GM18870 (cell line): ENCODE measurements around the gene LRRC74A.
"Not testable (repeated sequence)": the region's sequence is repeated elsewhere in the genome, so short reads cannot be mapped to it uniquely, and the experiment has no call there.

Experiments used
- ATAC-seq: cut with Tn5 transposase; IDR thresholded peaks from one replicate; pipeline ENCODE4 v1.9.1; 2021; ENCODE audit warnings: moderate library complexity; ENCODE audit not compliant: unreplicated experiment

The LRRC74A gene

DNA sequence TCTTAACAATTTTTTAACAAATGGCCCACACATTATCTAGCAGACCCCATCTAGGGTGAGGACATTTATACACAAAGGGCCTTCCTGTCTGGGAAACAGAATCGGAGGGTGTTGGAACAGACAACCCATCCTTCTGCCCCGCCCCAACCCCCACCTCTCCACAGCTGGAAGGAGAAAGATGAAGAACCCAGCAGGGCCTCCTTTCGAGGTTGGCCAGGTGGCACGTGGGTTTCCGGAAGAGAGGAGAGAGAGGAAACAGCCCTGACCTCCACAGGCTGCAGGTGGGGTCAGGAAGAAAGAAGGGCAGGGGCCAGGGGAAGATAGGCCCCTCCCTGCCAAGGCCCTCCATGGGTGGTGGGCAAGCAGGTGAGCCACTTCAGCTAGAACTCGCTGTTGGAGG is 57.2 kb downstream of the LRRC74A start:
- no peak for ATAC-seq

- ATAC-seq, result no peak
Measured at GRCh38 chr14:76884394-76884793, 58.2 kb downstream of the LRRC74A start.

- no peak for ATAC-seq
Measured at GRCh38 chr14:76884853-76885276, 58.7 kb downstream of the LRRC74A start.

GRCh38 chr14:76887191-76887590 is 61.0 kb downstream of the LRRC74A start:
- no peak for ATAC-seq

GRCh38 chr14:76891391-76891790 is 65.2 kb downstream of the LRRC74A start:
- no peak for ATAC-seq

GRCh38 chr14:76894308-76894707 is 68.1 kb downstream of the LRRC74A start:
- ATAC-seq, result no peak

DNA sequence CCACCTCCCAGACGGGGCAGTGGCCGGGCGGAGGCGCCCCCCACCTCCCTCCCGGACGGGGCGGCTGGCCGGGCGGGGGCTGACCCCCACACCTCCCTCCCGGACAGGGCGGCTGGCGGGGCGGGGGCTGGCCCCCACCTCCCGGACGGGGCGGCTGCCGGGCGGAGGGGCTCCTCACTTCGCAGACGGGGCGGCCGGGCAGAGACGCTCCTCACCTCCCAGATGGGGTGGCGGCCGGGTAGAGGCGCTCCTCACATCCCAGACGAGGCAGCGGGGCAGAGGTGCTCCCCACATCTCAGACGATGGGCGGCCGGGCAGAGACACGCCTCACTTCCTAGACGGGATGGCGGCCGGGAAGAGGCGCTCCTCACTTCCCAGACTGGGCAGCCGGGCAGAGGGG is 71.8 kb downstream of the LRRC74A start:
- ATAC-seq, result not testable (repeated sequence)

- ATAC-seq, result no peak
Measured at GRCh38 chr14:76900682-76901081, 74.5 kb downstream of the LRRC74A start.

GRCh38 chr14:76901171-76902055 is 75.2 kb downstream of the LRRC74A start:
- ATAC-seq, result no peak

DNA sequence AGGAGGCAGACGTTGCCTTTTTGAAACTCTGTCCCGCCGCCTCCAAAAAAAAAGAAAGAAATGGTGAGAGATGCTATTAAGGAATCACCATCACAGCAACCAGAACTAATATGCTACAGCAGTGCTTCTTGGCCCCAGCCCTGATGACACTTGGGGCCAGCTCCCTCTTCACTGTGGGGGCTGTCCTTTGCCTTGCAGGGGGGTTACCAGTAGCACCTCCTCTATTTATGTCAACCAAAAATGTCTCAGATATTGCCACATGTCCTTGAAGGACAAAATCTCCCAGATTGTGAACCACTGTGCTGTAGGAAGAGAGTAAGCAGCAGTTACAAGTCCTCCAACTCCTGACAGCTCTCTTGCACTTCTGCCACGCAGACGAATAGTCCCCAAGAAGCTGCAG is 76.4 kb downstream of the LRRC74A start:
- no peak for ATAC-seq

GRCh38 chr14:76904100-76904739 is 78.0 kb downstream of the LRRC74A start:
- no peak for ATAC-seq

DNA sequence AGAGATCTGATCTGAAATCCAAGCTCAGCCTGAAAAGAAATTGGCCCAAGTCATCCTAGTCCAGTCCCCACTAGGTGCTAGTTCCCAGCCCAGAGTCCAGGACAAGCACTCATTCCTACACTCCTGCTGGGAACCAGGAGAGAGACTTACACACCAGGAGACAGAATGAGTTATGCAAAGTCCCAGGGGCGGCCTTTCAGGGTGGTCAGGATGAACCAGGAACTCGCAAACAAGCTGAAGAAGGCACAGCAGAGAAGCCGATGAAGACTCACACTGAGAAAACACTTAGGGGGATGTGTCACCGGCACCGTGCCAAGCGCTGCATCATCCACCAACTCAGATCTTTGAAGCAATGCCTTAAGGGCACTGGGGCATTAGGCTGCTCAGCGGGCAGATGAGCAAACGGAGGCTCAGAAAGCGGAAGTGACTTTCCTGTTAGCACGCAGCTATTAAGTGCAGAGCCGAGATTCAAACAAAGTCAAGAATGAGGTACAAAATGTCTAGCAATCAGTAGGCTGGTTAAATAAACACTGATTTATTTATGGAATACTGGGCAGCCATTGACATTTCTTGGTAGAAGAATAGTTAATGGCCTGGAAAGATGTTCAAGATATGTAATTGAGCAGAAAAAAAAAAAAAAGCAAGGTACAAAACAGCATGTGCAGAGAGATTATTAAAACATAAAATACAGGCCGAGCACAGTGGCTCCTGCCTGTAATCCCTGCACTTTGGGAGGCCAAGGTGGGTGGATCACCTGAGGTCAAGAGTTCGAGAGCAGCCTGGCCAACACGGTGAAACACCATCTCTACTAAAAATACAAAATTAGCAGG is 78.7 kb downstream of the LRRC74A start:
- ATAC-seq, result peak; percentile 74

GRCh38 chr14:76908834-76909233 is 82.6 kb downstream of the LRRC74A start:
- no peak for ATAC-seq

GRCh38 chr14:76909266-76909665 is 83.1 kb downstream of the LRRC74A start:
- ATAC-seq, result no peak

GRCh38 chr14:76910371-76910890 is 84.2 kb downstream of the LRRC74A start:
- ATAC-seq, result no peak

- ATAC-seq, result no peak
Measured at GRCh38 chr14:76911473-76911872, 85.3 kb downstream of the LRRC74A start.

- ATAC-seq, result not testable (repeated sequence)
Measured at GRCh38 chr14:76914533-76915081, 88.4 kb downstream of the LRRC74A start.

GRCh38 chr14:76916040-76916715 is 90.0 kb downstream of the LRRC74A start:
- ATAC-seq, result no peak

- ATAC-seq, result no peak
Measured at GRCh38 chr14:76917158-76917596, 91.0 kb downstream of the LRRC74A start.

DNA sequence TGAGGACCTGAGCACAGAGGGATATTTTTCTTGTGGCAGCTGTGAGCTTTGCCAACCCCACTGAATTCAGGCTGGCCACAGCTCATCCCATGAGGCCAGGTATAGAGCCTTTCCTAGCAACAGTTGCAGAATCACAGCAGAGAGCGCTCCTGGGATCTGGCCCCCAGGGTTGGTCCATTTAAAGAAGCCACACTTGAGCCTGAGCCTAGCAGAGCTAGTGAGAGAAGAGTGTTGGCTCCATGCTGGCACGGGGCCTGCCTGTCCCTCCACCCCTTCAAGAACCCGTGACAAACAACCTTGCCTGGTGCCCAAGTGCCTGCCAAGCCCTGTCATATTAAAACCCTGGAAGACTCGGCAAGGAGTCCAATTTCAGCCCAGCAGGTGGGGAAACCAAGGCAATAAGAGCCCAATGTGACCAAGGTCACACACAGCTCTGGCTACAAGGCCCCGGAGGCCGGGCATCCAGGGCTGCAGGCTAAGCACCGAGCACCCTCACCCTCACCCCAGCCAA is 91.6 kb downstream of the LRRC74A start:
- ATAC-seq, result no peak
